Limb (tissue), 2 donors: Measurements from ENCODE around the gene XPO1.
A peak's percentile ranks its signal among the peaks of the same experiment; 100 is the strongest.
"Not testable (repeated sequence)": the region's sequence is repeated elsewhere in the genome, so short reads cannot be mapped to it uniquely, and the experiment has no call there.

Source experiments
- DNase-seq, 2 donors: peaks; one replicate each; pipeline ENCODE4 v3.0.0-alpha.2; 2016; ENCODE audit errors: extremely low spot score in 2 of 2

Gene XPO1

DNA sequence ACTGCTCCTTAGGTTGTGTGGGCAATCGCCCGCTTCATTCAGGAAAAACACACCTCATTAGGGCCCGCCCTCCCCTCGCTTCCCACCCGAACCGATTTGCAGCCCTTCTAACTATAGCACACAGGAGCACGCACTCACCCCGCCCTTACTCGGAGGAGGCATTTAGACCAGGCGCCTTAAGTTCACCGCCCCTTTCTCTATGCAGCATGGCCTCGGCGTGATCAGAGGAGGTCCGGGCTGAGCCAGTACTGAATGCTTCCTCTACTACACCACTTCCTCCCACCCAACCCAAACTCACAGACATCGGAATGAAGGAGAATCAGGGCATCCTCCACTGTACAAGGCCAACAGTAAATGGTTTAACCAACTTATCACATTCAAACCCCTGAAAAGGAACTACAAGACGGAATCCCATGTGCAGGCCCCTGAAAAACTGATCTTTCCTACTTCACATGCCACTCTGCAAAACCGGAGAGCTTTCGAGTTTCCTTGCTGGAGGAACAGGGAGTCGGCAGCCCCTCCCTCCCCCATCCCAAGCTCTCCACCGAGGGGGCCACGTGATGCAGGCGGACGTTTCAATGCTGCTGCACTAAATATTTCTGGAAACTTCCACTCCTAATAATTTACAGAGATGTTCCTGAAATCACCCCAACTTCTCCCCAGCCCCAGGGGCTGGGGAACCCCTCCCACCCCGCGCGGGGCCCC lies 1.4 kb downstream of the XPO1 start:
- DNase-seq: peak; percentile 83 to 88

DNA sequence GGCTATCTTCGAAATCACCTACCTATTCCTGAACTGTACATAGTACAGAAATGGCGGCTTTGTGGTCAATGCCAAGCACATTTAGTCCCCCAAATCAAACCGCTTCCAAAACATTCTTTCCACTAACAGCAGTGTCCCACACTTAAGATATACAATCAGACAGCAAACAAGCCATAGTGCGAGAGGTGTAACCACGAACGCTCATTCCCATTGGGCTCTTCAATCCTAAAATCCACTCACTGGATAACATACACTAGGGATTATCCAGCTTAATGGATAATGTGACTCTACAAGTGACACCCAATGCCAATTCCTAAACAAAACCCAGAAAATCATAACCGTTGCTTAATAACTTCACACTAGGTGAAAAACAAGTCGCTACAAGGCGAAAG lies 2.0 kb downstream of the XPO1 start:
- DNase-seq: peak in 1 of 2 donors; percentile 8

DNA sequence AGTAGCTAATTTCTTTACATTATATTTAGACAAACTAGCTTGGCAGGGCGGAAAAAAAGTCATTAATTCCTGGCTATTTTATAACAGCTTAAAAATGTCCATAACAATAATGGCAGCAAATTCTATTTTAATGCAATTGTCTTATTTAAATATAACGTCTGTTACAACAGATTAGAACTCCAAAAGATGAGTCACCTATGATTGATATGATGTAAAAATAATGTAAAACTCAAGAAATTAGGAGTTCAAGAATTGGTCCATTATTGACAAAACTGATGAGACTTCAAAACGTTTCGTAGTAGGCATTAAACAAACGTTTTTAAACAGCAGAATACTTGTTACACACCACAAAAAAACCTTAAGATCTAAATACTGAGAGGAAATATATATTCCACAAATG lies 2.7 kb downstream of the XPO1 start:
- DNase-seq: no peak

DNA sequence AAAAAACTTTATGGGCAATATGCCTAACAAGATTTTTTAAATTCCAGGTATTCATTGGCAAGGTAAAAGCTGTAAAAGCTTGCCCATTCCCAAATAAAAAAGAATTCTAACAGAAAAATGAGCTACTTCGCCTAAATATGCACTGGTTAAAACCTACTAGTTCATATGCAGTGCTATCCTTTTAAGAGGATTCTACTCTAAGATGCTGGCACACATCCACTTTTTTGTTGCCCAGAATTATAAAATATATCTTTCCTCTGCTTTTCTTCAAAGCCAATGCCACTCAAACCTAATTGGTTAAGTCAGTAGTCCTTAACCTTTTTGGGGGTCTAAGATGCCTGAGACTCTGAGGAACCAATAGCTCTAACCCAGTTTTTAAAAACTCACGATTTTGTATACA lies 3.2 kb downstream of the XPO1 start:
- no peak for DNase-seq

DNA sequence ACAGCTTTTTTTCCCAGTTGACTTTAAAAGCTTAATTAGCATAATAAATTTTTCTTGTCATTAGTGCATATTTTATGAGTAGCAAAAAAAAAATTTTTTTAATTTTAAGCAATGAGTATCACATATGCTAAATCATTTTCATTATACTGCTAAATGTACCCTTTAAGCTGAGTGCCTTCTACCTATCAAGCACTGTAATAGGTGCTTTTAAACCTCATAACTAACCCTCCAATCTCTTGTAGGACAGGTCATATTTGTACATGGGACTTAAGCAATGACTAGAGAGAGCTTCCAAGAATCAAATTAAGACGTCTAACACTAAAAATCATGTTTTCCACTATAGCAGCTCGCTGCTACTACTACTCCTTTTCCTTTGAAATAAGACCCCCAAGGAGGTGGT lies 7.4 kb downstream of the XPO1 start:
- DNase-seq: no peak

- DNase-seq: no peak
These were observed 8.0 kb downstream of the XPO1 start for GRCh38 chr2:61529944-61530735.

- DNase-seq: no peak
These were observed 17.9 kb downstream of the XPO1 start for GRCh38 chr2:61520261-61520660.

DNA sequence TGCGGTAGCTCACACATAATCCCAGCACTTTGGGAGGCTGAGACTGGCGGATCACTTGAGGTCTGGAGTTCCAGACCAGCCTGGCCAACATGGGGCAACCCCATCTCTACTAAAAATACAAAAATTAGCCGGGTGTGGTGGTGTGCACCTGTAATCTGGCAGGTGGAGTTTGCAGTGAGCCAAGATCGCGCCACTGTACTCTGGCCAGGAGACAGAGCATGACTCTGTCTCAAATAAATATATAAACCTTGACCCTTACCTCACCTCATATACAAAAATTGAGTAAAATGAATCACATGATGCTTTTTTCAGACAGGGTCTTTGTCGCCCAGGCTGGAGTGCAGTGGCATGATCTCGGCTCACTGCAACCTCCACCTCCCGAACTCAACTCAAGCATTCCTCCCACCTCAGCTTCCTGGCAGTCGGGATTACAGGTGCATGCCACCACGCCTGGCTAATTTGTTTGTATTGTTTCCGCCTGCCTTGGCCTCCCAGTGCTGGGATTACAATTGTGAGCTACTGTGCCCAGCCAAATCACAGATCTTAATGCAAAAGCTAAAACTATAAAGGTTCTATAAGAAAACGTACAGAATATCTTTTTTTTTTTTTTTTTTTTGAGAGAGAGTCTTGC lies 25.3 kb downstream of the XPO1 start:
- DNase-seq: no peak

GRCh38 chr2:61510674-61511671 lies 27.2 kb downstream of the XPO1 start:
- no peak for DNase-seq

DNA sequence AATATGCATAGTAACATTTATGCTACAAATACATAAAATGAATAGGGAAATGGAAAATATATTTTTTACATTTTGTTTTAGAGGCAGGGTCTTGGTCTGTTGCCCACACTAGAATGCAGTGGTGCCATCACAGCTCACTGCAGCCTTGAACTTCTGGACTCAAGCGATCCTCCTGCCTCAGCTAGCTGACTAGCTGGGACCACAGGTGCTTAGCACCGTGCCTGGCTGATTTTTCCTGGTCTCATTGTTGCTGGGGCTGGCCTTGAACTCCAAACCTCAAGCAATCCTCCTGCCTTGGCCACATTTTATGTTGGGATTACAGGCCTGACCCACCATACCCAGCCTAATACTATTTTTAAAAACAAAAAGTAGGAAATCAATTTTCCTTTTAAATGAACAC lies 33.2 kb downstream of the XPO1 start:
- no peak for DNase-seq

- no peak for DNase-seq
These were observed 39.1 kb downstream of the XPO1 start for GRCh38 chr2:61499060-61499459.

DNA sequence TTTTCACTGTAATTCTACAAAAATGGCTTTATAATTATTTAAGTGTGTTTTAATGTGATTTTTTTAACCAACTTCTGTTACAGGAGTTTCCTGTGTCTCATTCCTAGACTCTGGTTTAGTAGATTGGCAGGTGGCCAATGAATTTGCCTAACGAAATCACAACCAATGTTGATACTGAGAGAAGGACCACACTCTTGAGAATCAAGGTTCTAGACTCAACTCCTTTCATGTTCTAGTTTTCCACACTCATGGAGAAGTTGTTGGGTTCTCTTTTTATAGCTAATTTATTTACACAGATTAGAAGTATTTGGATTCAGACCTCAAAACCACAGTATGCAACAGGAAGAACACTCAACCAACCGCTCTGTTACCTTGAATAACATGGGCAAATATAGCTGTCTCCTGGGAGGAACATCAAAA lies 44.6 kb downstream of the XPO1 start:
- DNase-seq: no peak

GRCh38 chr2:61492476-61492875 lies 45.7 kb downstream of the XPO1 start:
- DNase-seq: no peak

GRCh38 chr2:61485281-61485680 lies 52.9 kb downstream of the XPO1 start:
- no peak for DNase-seq

GRCh38 chr2:61478086-61478485 lies 60.1 kb downstream of the XPO1 start:
- DNase-seq: no peak

GRCh38 chr2:61476929-61477589 lies 61.1 kb downstream of the XPO1 start:
- DNase-seq: not testable (repeated sequence)

GRCh38 chr2:61471905-61472805 lies 66.0 kb downstream of the XPO1 start:
- DNase-seq: peak in 1 of 2 donors; percentile 13

GRCh38 chr2:61470965-61471904 lies 66.9 kb downstream of the XPO1 start, which contains the start of gene USP34:
Gene USP34, minus strand, starts transcription at chr2:61471087. Its CDS starts 395 bp downstream, at chr2:61470692.
- peak; percentile 96 to 98 for DNase-seq
